BLaER1 (cell line): ENCODE measurements around the gene FOXE1.

Source experiments
- H3K27ac ChIP-seq: shearing (Covaris generic); formaldehyde crosslinking; 2 replicates; pipeline ENCODE4 v1.8.1; 2022
- H3K27me3 ChIP-seq: shearing (Covaris generic); formaldehyde crosslinking; 2 replicates; pipeline ENCODE4 v1.8.1; 2022
- H3K36me3 ChIP-seq: shearing (Covaris generic); formaldehyde crosslinking; 2 replicates; pipeline ENCODE4 v1.8.1; 2022
- H3K4me1 ChIP-seq: shearing (Covaris generic); formaldehyde crosslinking; 2 replicates; pipeline ENCODE4 v1.8.1; 2022
- H3K4me2 ChIP-seq: shearing (Covaris generic); formaldehyde crosslinking; 2 replicates; pipeline ENCODE4 v1.8.1; 2022
- H3K4me3 ChIP-seq: shearing (Covaris generic); formaldehyde crosslinking; 2 replicates; pipeline ENCODE4 v1.8.1; 2022
- H3K9ac ChIP-seq: shearing (Covaris generic); formaldehyde crosslinking; 2 replicates; pipeline ENCODE4 v1.8.1; 2022
- H3K9me3 ChIP-seq: shearing (Covaris generic); formaldehyde crosslinking; 2 replicates; pipeline ENCODE4 v1.8.1; 2022
- H4K20me1 ChIP-seq: shearing (Covaris generic); formaldehyde crosslinking; 2 replicates; pipeline ENCODE4 v1.8.1; 2022
- Cebpa-rat ChIP-seq: shearing (Covaris generic); IDR thresholded peaks from 2 replicates; pipeline ENCODE4 v1.8.1; 2022

Gene FOXE1

GRCh38 chr9:97861148-97861475, 8.1 kb downstream of the FOXE1 start:
- H3K9me3 ChIP-seq, result peaks cover 20% of the 10 kb centered on the region
- no peak overlapping the region for H3K4me3 ChIP-seq
- no peaks in the 10 kb centered on the region for H3K36me3 ChIP-seq
- H3K27me3 ChIP-seq, result peaks cover 42% of the 10 kb centered on the region
- no peak overlapping the region for H3K27ac ChIP-seq
- H3K4me1 ChIP-seq, result no peaks in the 10 kb centered on the region
- TF ChIP-seq Cebpa-rat, result no peak
- no peaks in the 10 kb centered on the region for H4K20me1 ChIP-seq
- no peak overlapping the region for H3K9ac ChIP-seq
- no peak overlapping the region for H3K4me2 ChIP-seq

- H4K20me1 ChIP-seq, result no peaks in the 10 kb centered on the region
- no peak overlapping the region for H3K9ac ChIP-seq
- H3K36me3 ChIP-seq, result no peaks in the 10 kb centered on the region
- TF ChIP-seq Cebpa-rat, result no peak
- H3K4me1 ChIP-seq, result no peaks in the 10 kb centered on the region
- no peak overlapping the region for H3K27ac ChIP-seq
- H3K4me2 ChIP-seq, result no peak overlapping the region
- no peak overlapping the region for H3K4me3 ChIP-seq
- H3K9me3 ChIP-seq, result peaks cover 12% of the 10 kb centered on the region
- H3K27me3 ChIP-seq, result peaks cover 20% of the 10 kb centered on the region
Observed at GRCh38 chr9:97863314-97863713, 10.3 kb downstream of the FOXE1 start.

- Histone ChIP-seq H3K27me3 (peaks cover 10% of the 10 kb centered on the region), H3K9me3 (peaks cover 12% of the 10 kb centered on the region), H3K4me2 (no peak overlapping the region), H3K9ac (no peak overlapping the region), H4K20me1 (no peaks in the 10 kb centered on the region), H3K36me3 (no peaks in the 10 kb centered on the region), H3K27ac (no peak overlapping the region), H3K4me1 (no peaks in the 10 kb centered on the region), H3K4me3 (no peak overlapping the region)
- no peak for TF ChIP-seq Cebpa-rat
Observed at GRCh38 chr9:97864396-97864795, 11.4 kb downstream of the FOXE1 start.

GRCh38 chr9:97866300-97866699, 13.3 kb downstream of the FOXE1 start:
- H3K4me1 ChIP-seq, result no peaks in the 10 kb centered on the region
- H3K36me3 ChIP-seq, result no peaks in the 10 kb centered on the region
- no peak overlapping the region for H3K4me2 ChIP-seq
- H3K4me3 ChIP-seq, result no peak overlapping the region
- no peaks in the 10 kb centered on the region for H3K27me3 ChIP-seq
- H4K20me1 ChIP-seq, result no peaks in the 10 kb centered on the region
- H3K9ac ChIP-seq, result no peak overlapping the region
- no peak for TF ChIP-seq Cebpa-rat
- peaks cover 12% of the 10 kb centered on the region for H3K9me3 ChIP-seq
- no peak overlapping the region for H3K27ac ChIP-seq

GRCh38 chr9:97866848-97867247, 13.8 kb downstream of the FOXE1 start:
- Histone ChIP-seq H3K36me3 (no peaks in the 10 kb centered on the region), H3K9me3 (peaks cover 12% of the 10 kb centered on the region), H4K20me1 (no peaks in the 10 kb centered on the region), H3K4me1 (no peaks in the 10 kb centered on the region), H3K4me3 (no peak overlapping the region), H3K27ac (no peak overlapping the region), H3K9ac (no peak overlapping the region), H3K4me2 (no peak overlapping the region), H3K27me3 (no peaks in the 10 kb centered on the region)
- TF ChIP-seq Cebpa-rat, result no peak

GRCh38 chr9:97868859-97869258, 15.8 kb downstream of the FOXE1 start:
- no peaks in the 10 kb centered on the region for H3K27me3 ChIP-seq
- H3K9ac ChIP-seq, result no peak overlapping the region
- H3K36me3 ChIP-seq, result no peaks in the 10 kb centered on the region
- H3K9me3 ChIP-seq, result peaks cover 12% of the 10 kb centered on the region
- TF ChIP-seq Cebpa-rat, result no peak
- no peak overlapping the region for H3K4me3 ChIP-seq
- H4K20me1 ChIP-seq, result no peaks in the 10 kb centered on the region
- H3K4me1 ChIP-seq, result no peaks in the 10 kb centered on the region
- no peak overlapping the region for H3K27ac ChIP-seq
- H3K4me2 ChIP-seq, result no peak overlapping the region

GRCh38 chr9:97873425-97873824, 20.4 kb downstream of the FOXE1 start:
- Histone ChIP-seq H4K20me1 (no peaks in the 10 kb centered on the region), H3K9ac (no peak overlapping the region), H3K4me1 (no peaks in the 10 kb centered on the region), H3K27me3 (no peaks in the 10 kb centered on the region), H3K27ac (no peak overlapping the region), H3K9me3 (no peaks in the 10 kb centered on the region), H3K4me2 (no peak overlapping the region), H3K36me3 (no peaks in the 10 kb centered on the region), H3K4me3 (no peak overlapping the region)
- no peak for TF ChIP-seq Cebpa-rat

- H3K9ac ChIP-seq, result no peak overlapping the region
- H3K27ac ChIP-seq, result no peak overlapping the region
- no peaks in the 10 kb centered on the region for H3K4me1 ChIP-seq
- no peaks in the 10 kb centered on the region for H3K36me3 ChIP-seq
- no peaks in the 10 kb centered on the region for H3K27me3 ChIP-seq
- TF ChIP-seq Cebpa-rat, result no peak
- no peaks in the 10 kb centered on the region for H4K20me1 ChIP-seq
- H3K4me3 ChIP-seq, result no peak overlapping the region
- H3K4me2 ChIP-seq, result no peak overlapping the region
- H3K9me3 ChIP-seq, result no peaks in the 10 kb centered on the region
Observed at GRCh38 chr9:97873882-97874281, 20.9 kb downstream of the FOXE1 start.

- Histone ChIP-seq H3K27me3 (no peaks in the 10 kb centered on the region), H3K9me3 (no peaks in the 10 kb centered on the region), H3K27ac (no peak overlapping the region), H3K4me3 (no peak overlapping the region), H3K4me1 (no peaks in the 10 kb centered on the region), H3K9ac (no peak overlapping the region), H4K20me1 (no peaks in the 10 kb centered on the region), H3K36me3 (no peaks in the 10 kb centered on the region), H3K4me2 (no peak overlapping the region)
- no peak for TF ChIP-seq Cebpa-rat
Observed at GRCh38 chr9:97874624-97875023, 21.6 kb downstream of the FOXE1 start.

GRCh38 chr9:97875111-97875510, 22.1 kb downstream of the FOXE1 start:
- Histone ChIP-seq H3K27me3 (no peaks in the 10 kb centered on the region), H3K9ac (no peak overlapping the region), H3K9me3 (no peaks in the 10 kb centered on the region), H3K4me3 (no peak overlapping the region), H3K4me2 (no peak overlapping the region), H3K36me3 (no peaks in the 10 kb centered on the region), H3K4me1 (no peaks in the 10 kb centered on the region), H3K27ac (no peak overlapping the region), H4K20me1 (no peaks in the 10 kb centered on the region)
- no peak for TF ChIP-seq Cebpa-rat

- Histone ChIP-seq H3K27me3 (no peaks in the 10 kb centered on the region), H4K20me1 (no peaks in the 10 kb centered on the region), H3K9ac (no peak overlapping the region), H3K4me2 (no peak overlapping the region), H3K27ac (no peak overlapping the region), H3K4me3 (no peak overlapping the region), H3K36me3 (no peaks in the 10 kb centered on the region), H3K9me3 (no peaks in the 10 kb centered on the region), H3K4me1 (no peaks in the 10 kb centered on the region)
- no peak for TF ChIP-seq Cebpa-rat
Observed at GRCh38 chr9:97876061-97876460, 23.0 kb downstream of the FOXE1 start.
